AG09309 (cell line): Measurements from ENCODE around the gene CBX8.
A peak's percentile ranks its signal among the peaks of the same experiment; 100 is the strongest.

Experiments used
- DNase-seq: peaks from one replicate; pipeline ENCODE4 v3.0.0-alpha.2; 2010; ENCODE audit warnings: low read depth
- H3K4me3 ChIP-seq: 2 replicates; pipeline ENCODE4 v1.5.1; 2011; ENCODE audit warnings: mild to moderate bottlenecking, low read depth, low read length, moderate library complexity; ENCODE audit not compliant: control insufficient read depth
- CTCF ChIP-seq: IDR thresholded peaks from 2 replicates; pipeline ENCODE4 v1.5.1; 2011; ENCODE audit warnings: mild to moderate bottlenecking, low read depth, low read length, inconsistent platforms; ENCODE audit not compliant: insufficient read depth, control insufficient read depth; ENCODE audit errors: missing control alignments

The CBX8 gene

GRCh38 chr17:79835953-79836509, 39.2 kb upstream of the CBX8 start:
- TF ChIP-seq CTCF = no peak
- DNase-seq = no peak
- H3K4me3 ChIP-seq = no peak overlapping the region

- H3K4me3 ChIP-seq = no peak overlapping the region
Observed at GRCh38 chr17:79835470-79835899, 38.6 kb upstream of the CBX8 start.

GRCh38 chr17:79834565-79835469, 37.9 kb upstream of the CBX8 start:
- DNase-seq = no peak
- H3K4me3 ChIP-seq = no peak overlapping the region
- TF ChIP-seq CTCF = peak; percentile 66

More at GRCh38 chr17:79835470-79835899, 38.6 kb upstream of the CBX8 start:
- no peak for TF ChIP-seq CTCF
- no peak for DNase-seq

DNA sequence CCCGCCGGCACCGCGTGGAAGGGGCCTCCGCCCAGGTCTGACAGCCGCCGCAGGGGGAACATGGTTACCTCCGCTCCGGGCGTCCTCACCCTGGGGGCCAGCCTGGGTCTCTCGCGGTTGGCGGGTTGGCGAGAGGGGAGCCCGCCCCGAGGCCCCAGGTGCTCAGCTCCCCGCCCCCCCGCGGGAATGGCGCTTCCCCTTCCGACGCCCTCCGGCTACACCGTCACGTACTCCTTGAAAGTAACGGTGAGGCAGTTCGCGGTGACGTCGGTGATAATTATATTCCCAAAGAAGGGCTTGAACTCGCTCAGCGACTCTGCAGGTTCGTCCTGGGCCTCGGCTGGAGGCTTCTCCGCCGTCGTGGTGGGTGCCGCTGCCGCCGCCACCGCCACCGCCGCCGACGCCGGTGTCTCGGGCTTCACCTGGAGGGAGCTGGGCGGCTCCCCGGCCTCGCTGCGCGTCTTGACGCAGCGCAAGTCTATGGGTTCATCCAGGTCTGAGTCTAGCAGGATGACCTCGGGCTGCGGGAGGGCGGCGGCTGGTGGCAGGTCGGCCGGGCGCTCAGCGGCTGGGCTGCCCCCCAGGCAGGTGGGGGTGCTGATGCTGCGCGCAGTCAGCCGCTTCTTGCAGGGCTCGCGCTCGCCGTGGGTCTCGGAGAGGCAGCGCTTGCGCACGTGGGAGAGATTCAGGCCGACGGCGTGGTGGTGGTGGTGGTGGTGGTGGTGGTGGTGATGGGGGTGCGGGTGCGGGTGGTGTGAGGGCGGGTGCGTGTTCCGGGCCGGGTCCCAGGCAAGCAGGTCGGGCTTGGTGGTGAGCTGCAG, 37.1 kb upstream of the CBX8 start:
- TF ChIP-seq CTCF = no peak
- H3K4me3 ChIP-seq = no peak overlapping the region
- no peak for DNase-seq

DNA sequence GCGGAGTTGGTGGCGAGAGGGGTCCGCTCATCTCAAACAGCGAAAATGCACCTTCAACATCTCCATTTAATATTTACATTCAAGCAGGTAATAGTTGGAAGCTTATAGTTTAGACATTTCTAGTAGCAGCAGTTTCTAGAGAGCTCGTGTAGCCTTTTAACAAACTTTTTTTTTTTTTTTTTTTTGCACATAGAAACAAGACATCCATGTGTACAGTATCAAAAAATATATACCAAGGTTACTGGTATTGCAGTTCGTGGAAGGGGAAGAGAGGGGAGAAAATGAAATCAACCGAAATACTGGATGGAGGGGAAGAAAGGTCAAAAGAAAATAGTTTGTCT, 36.2 kb upstream of the CBX8 start:
- H3K4me3 ChIP-seq = no peak overlapping the region
- no peak for DNase-seq
- no peak for TF ChIP-seq CTCF

- no peak overlapping the region for H3K4me3 ChIP-seq
- no peak for DNase-seq
- TF ChIP-seq CTCF = no peak
Observed at GRCh38 chr17:79832218-79833109, 35.6 kb upstream of the CBX8 start.
